CD4-positive, alpha-beta T cell treated with Interleukin-6 at 100 ng/mL for 8 hours (primary cell): Measurements from ENCODE around the gene GAB3.
A peak's percentile ranks its signal among the peaks of the same experiment; 100 is the strongest.
"Not testable (repeated sequence)": the region's sequence is repeated elsewhere in the genome, so short reads cannot be mapped to it uniquely, and the experiment has no call there.

Experiments
- DNase-seq: peaks from one replicate; pipeline ENCODE4 v3.0.0-alpha.2; 2020; ENCODE audit warnings: mixed read lengths, low spot score

Gene GAB3

DNA sequence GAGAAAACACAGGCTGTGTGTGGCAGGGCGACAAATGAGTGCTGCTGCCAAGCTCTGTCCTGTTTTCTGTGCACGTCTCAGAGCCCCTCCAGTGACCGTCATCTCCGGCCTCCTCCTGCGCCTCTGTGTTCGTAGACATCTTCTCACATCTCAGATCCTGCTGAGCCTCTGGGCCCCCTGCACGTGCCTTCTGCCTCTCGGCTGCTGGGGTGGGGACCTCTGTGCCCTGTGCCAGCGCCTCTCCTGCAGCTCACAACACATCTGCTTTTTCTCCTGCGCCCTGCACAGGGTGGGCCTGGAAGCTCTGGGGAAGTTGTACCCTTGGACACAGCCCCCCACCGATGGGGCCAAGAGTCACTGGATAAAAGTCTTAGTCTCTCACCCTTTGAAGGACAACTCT is 95.1 kb downstream of the GAB3 start:
- peak; percentile 0 for DNase-seq

GRCh38 chrX:154655346-154655745 is 95.5 kb downstream of the GAB3 start:
- DNase-seq: no peak

- DNase-seq: no peak
Observed at GRCh38 chrX:154654925-154655324, 96.0 kb downstream of the GAB3 start.

- no peak for DNase-seq
Observed at GRCh38 chrX:154654372-154654771, 96.5 kb downstream of the GAB3 start.

- not testable (repeated sequence) for DNase-seq
Observed at GRCh38 chrX:154653413-154653812, 97.5 kb downstream of the GAB3 start, which contains the start of gene CTAG2. Gene CTAG2, minus strand, starts transcription at chrX:154653579. Its CDS starts 64 bp downstream, at chrX:154653515.

GRCh38 chrX:154653048-154653401 is 97.9 kb downstream of the GAB3 start:
- DNase-seq: no peak

DNA sequence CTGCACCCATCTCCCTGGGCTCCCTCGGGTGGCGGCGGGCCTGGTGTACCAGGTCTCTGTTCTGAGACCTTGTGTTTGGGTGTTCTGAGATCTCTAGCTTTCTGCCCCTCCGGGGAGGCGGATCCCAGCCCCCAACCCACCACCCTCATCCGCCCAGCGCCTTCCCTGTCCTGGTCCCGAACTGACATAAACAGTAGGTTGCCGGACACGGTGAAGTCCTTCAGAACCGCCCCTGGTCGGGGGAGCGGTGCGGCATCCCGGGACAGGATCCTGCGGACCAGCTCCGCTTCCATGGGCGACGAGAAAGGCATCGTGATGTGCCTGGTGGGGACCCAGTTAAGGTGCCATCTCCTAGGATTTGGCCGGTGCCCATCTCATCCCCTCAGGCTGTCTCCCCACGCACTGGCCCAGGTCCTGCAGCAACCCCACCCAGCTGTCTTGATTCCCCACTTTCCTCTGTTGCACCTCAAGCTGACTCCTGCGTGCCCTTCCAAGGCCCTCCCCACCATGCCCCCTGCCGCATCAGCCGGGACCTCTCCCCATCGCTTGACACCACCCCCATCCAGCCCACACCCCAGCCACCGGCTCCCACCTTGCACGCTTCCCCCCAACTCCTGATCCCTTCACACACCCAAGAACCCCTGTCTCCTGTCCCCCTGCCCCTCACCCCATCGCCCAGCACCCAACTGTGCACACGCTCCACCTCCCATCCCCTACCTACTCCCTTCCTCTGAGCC is 98.4 kb downstream of the GAB3 start:
- peak; percentile 0 for DNase-seq

DNA sequence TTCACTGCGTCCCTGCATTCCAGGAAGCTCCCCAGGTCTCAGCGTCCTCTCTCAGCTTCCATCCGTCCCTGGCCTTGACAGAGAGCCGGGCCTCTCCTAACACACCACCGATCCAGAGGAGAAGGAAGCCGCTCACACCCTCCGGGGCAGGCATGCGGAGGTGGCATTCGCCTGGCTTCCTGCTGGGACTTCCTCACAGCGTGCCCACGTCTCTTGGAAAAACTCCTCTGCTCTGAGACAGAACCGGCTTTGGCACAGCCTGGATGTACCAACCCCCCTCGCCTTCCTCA is 100.7 kb downstream of the GAB3 start:
- DNase-seq: peak; percentile 0

DNA sequence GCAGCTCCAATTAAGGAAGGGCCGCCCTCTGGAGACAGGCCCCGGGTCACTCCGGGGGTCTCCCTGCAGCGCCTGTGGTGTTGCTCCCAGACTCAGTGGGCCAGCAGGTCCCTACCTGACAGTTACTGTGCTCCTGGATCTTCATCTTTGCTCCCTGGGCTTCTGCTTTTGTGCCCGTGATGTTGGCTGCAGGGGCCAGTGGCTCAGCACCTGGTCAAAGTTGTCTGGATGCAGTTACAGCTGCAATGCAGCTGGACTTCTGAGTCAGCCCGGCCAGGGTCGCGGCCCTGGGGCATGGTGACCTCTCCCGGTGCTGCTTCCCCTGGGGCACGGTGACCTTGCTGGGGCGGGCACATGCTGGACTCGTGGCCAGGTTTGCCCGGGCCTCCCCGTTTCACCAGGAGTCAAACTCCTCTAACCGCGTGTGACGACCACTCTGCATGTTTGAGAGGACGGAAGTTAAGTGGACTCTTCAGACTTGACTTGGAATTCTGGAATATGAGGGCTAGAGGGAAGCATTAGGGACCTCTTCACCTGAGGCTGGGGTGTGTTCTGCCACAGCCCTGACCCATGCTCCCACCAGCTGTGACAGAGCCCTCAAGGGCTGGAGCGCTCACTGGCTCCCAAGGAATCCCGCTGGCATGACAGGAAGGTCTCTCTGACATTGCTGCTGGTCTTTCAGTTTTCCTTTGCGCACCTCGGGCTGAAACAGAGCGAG is 101.2 kb downstream of the GAB3 start:
- peak; percentile 0 for DNase-seq

GRCh38 chrX:154648931-154649330 is 101.9 kb downstream of the GAB3 start:
- DNase-seq: peak; percentile 0

DNA sequence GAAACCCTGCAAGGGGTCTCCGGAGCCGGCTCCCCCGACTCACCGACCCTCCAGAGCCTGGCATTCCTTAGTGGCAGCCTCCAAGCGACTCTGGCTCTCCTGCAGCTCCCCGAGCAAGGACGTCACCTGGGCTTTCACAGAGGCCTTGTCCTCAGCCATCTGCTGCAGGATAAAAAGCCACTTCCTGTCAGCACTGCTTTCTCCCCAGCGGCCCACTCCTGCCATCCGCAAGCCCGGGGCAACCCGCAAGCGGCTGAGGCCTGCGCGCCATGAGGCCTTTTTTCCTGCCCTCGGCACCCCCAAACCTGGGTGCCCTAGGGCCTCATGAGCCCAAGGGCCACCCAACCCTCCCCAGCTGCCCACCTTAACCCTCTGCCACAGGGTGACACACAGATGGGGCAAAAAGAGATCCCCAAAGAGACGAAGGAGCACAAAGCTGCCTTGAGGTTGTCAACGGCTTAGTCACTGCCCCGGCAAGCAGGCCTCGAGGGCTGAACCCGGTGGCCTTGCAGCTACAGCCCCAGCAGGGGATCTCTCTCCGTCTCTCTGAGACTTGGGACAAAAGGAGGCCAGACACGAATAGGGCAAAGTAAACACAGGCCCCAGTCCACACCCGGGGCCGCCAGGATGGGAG is 105.0 kb downstream of the GAB3 start:
- not testable (repeated sequence) for DNase-seq

DNA sequence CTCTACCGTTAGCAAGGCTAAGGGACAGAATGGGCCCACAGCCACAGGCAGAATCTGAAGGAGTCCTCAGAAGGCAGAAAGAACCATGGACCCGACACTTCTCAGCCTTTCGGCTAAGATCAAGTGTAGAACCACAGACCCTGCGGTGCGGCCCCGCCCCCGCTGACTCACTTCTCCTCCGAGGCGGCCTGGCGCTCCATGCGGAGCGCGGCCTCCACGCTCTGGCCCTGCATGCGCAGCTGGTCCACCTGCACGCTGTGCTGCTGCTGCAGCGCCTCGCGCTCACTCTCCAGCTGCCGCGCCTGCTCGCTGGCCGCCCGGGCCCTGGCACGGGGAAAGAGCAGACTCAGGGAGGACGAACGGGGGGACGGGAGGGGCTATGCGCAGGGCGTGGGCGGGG is 107.2 kb downstream of the GAB3 start:
- DNase-seq: not testable (repeated sequence)

GRCh38 chrX:154641740-154642139 is 109.1 kb downstream of the GAB3 start:
- not testable (repeated sequence) for DNase-seq

- not testable (repeated sequence) for DNase-seq
Observed at GRCh38 chrX:154633661-154634060, 117.2 kb downstream of the GAB3 start.

GRCh38 chrX:154630949-154631348 is 119.9 kb downstream of the GAB3 start:
- DNase-seq: not testable (repeated sequence)

DNA sequence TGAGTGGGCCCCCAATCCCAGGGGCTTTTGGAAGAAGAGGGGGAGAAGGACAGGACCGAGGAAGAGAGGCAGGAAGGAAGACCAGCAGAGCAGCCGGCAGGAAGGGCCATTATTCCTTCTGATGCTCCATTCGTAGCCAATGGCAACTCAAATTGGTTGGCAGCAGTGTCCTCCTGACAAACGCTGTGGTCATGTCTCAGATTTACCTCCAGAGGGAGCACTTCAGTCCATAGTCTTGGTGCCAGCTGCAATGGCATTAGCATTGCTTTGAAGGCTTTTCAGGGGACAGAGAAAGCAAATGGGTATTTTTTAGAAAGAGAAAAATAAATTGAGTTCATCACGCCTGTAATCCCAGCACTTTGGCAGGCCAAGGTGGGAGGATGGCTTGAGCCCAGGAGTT is 121.9 kb downstream of the GAB3 start:
- not testable (repeated sequence) for DNase-seq
